CD4-positive, alpha-beta T cell (primary cell): ENCODE data around the gene MED27. TPM values are rescaled to one million over a fixed set of nuclear protein-coding genes. Genes with fewer than 3 reads are reported as not detected.

Experiments
- ATAC-seq: fragments of 200-7000 bp; cut with Tn5 transposase; one replicate; pipeline ENCODE4 v1.10.0; 2022; ENCODE audit warnings: mild to moderate bottlenecking; ENCODE audit not compliant: poor library complexity
- CTCF ChIA-PET: fragments of 350-600 bp; sonication (Branson Sonifier 250); formaldehyde crosslinking; loops from one replicate; lab custom pipeline; 2021; ENCODE audit warnings: antibody characterized with exemption, inconsistent platforms; lab: Charles Lee
- POLR2A ChIA-PET: fragments of 350-600 bp; sonication (Branson Sonifier 250); formaldehyde crosslinking; loops from one replicate; lab custom pipeline; 2021; ENCODE audit warnings: antibody characterized with exemption, inconsistent platforms; lab: Charles Lee
- DNase-seq, 14 experiments: peaks; one replicate each; pipeline ENCODE4 v3.0.0-alpha.2; 2013 to 2020; ENCODE audit warnings: mixed read lengths in 2 of 14
- H3K27ac ChIP-seq, 2 donors: one replicate each; pipeline versions ENCODE4 v1.5.1 to v1.7.0; 2013; ENCODE audit warnings: low read length in 2 of 2, low read depth in 1 of 2, mild to moderate bottlenecking in 1 of 2
- H3K27me3 ChIP-seq, 2 experiments: 1 replicate in 1 of 2; 2 replicates in 1 of 2; pipeline versions ENCODE4 v1.6.1 to v1.7.0; 2013; ENCODE audit warnings: low read length in 2 of 2, control low read depth in 1 of 2, mild to moderate bottlenecking in 1 of 2, moderate library complexity in 1 of 2; ENCODE audit not compliant: insufficient read depth in 2 of 2, control insufficient read depth in 1 of 2
- H3K36me3 ChIP-seq: one replicate; pipeline ENCODE4 v1.6.1; 2013; ENCODE audit warnings: low read length, control low read depth; ENCODE audit not compliant: insufficient read depth
- H3K4me1 ChIP-seq: one replicate; pipeline ENCODE4 v1.6.1; 2013; ENCODE audit warnings: low read length, control low read depth; ENCODE audit not compliant: insufficient read depth
- H3K4me3 ChIP-seq: one replicate; pipeline ENCODE4 v1.5.1; 2013; ENCODE audit warnings: mild to moderate bottlenecking, low read length, moderate library complexity
- H3K9me3 ChIP-seq, 2 experiments: 1 replicate in 1 of 2; 2 replicates in 1 of 2; pipeline versions ENCODE4 v1.6.1 to v1.7.0; 2013; ENCODE audit warnings: low read length in 2 of 2, mild to moderate bottlenecking in 2 of 2, control low read depth in 1 of 2, moderate library complexity in 1 of 2; ENCODE audit not compliant: control insufficient read depth in 1 of 2, insufficient read depth in 1 of 2
- H3K27ac Mint-ChIP-seq: one replicate; pipeline ENCODE4 v1.8.0; 2020; ENCODE audit warnings: mixed read lengths
- H3K27me3 Mint-ChIP-seq: one replicate; pipeline ENCODE4 v1.8.0; 2021; ENCODE audit warnings: mixed read lengths
- H3K36me3 Mint-ChIP-seq: one replicate; pipeline ENCODE4 v1.8.0; 2021; ENCODE audit warnings: low read depth, mixed read lengths
- H3K4me1 Mint-ChIP-seq: one replicate; pipeline ENCODE4 v1.8.0; 2021; ENCODE audit warnings: low read depth, mixed read lengths
- H3K4me3 Mint-ChIP-seq: one replicate; pipeline ENCODE4 v1.8.0; 2020; ENCODE audit warnings: mild to moderate bottlenecking, mixed read lengths
- H3K9me3 Mint-ChIP-seq: one replicate; pipeline ENCODE4 v1.8.0; 2020; ENCODE audit warnings: mixed read lengths
- CTCF ChIP-seq: fragments of 200-600 bp; IDR thresholded peaks from one replicate; pipeline ENCODE4 v1.8.0; 2022; ENCODE audit warnings: antibody characterized with exemption, mild to moderate bottlenecking
- intact Hi-C, 2 experiments: fragments of 100-400 bp; cut with DNase I in 1 of 2; cut with micrococcal nuclease in 1 of 2; formaldehyde crosslinking; loops; one replicate each; pipeline versions ENCODE4 v1.15.1 to v1.9.0; 2023 to 2025; cut with DNase I, micrococcal nuclease
- total RNA-seq, 174 experiments: library from RNA in 2 of 174; stranded (reverse) in 2 of 174; gene quantifications; one replicate each; pipeline ENCODE4 v1.2.3 and lab custom pipeline; 2021 to 2026

MED27 gene
- total RNA-seq, 2 experiments from 2014 or later: 15.0 to 17.4 TPM

DNA sequence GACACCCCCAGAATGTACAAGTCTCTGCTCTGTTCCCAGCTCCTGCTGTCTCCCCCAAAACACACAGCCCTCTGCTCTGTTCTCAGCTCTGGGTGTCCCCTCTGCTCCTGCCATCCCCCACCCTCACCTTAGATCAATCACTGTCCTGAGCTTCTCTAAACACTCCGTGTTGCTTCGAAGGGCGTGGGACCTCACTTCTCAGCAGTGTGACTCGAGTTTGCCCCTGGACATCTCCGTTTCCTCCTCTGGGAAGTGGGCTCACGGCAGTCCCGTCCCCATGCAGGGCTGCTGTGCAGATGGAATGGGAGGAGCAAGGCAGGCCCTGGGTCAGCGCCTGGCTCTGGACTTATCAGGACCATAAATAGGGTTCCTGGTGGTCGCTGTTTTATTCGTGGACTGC is 241.8 kb downstream of the MED27 start:
- ChIA-PET POLR2A (no interaction called here), CTCF (no interaction called here)
- H3K27ac Mint-ChIP-seq: no peak overlapping the region

DNA sequence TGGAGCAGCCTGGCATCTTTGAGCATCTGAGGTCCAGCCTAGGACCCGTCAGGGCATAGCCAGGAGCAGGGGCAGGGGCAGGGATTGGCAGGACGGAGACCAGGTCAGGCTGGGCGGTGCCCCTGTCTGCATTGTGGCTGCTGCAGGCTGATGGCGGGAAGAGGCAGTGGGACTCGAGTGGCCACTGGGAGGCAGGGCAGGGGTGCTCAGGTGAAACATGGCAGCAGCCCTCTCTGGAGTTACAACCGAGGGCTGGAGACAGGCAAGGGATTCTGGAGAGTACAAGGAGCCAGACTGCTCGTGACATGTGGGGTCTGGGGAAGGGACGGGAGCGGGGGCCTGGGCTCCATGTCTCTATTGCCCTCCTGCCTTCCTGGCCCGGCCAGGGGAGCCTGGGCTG is 242.4 kb downstream of the MED27 start:
- ChIA-PET CTCF (no interaction called here), POLR2A (interaction anchor here (0.7 kb wide), 1 partner anchor 130 kb away, joined by 3 read pairs; no protein-coding TSS in a partner anchor)
- intact Hi-C loops: no loop called here
- Mint-ChIP-seq H3K36me3 (no peaks in the 10 kb centered on the region), H3K4me3 (no peak overlapping the region), H3K9me3 (no peaks in the 10 kb centered on the region), H3K4me1 (peaks cover 23% of the 10 kb centered on the region), H3K27ac (no peak overlapping the region), H3K27me3 (peaks cover 4% of the 10 kb centered on the region)
- H3K27me3 ChIP-seq: peaks cover 0 to 8% of the 10 kb centered on the region in 2 experiments
- ATAC-seq: no peak
- DNase-seq: no peak
- H3K9me3 ChIP-seq: peaks cover 13 to 35% of the 10 kb centered on the region in 2 experiments
- H3K27ac ChIP-seq: no peak overlapping the region
- TF ChIP-seq CTCF: no peak
- H3K4me3 ChIP-seq: no peak overlapping the region
- peaks cover 31% of the 10 kb centered on the region for H3K4me1 ChIP-seq
- no peaks in the 10 kb centered on the region for H3K36me3 ChIP-seq

More for the DNA sequence above, 241.8 kb downstream of the MED27 start:
- Mint-ChIP-seq H3K9me3 (no peaks in the 10 kb centered on the region), H3K27me3 (peaks cover 4% of the 10 kb centered on the region), H3K4me1 (peaks cover 18% of the 10 kb centered on the region), H3K36me3 (no peaks in the 10 kb centered on the region), H3K4me3 (no peak overlapping the region)
- DNase-seq (no peak), ATAC-seq (no peak)
- intact Hi-C loops: no loop called here
- peaks cover 13 to 35% of the 10 kb centered on the region in 2 experiments for H3K9me3 ChIP-seq
- no peaks in the 10 kb centered on the region for H3K36me3 ChIP-seq
- H3K27ac ChIP-seq: no peak overlapping the region
- H3K27me3 ChIP-seq: peaks cover 0 to 8% of the 10 kb centered on the region in 2 experiments
- H3K4me3 ChIP-seq: no peak overlapping the region
- no peak for TF ChIP-seq CTCF
- H3K4me1 ChIP-seq: peaks cover 31% of the 10 kb centered on the region

- Mint-ChIP-seq H3K4me3 (no peak overlapping the region), H3K27ac (no peak overlapping the region), H3K4me1 (peaks cover 23% of the 10 kb centered on the region), H3K36me3 (no peaks in the 10 kb centered on the region), H3K27me3 (peaks cover 4% of the 10 kb centered on the region), H3K9me3 (no peaks in the 10 kb centered on the region)
- peaks cover 31% of the 10 kb centered on the region for H3K4me1 ChIP-seq
- ATAC-seq (no peak), DNase-seq (no peak)
- ChIA-PET CTCF (interaction anchor here (0.7 kb wide), 1 partner anchor 559 kb away, joined by 3 read pairs; no protein-coding TSS in a partner anchor), POLR2A (interaction anchor here (0.7 kb wide), 1 partner anchor 131 kb away, joined by 3 read pairs; no protein-coding TSS in a partner anchor)
- no peak overlapping the region for H3K27ac ChIP-seq
- no peak overlapping the region for H3K4me3 ChIP-seq
- peaks cover 0 to 12% of the 10 kb centered on the region in 2 experiments for H3K27me3 ChIP-seq
- H3K36me3 ChIP-seq: no peaks in the 10 kb centered on the region
- H3K9me3 ChIP-seq: peaks cover 13 to 35% of the 10 kb centered on the region in 2 experiments
- no peak for TF ChIP-seq CTCF
- intact Hi-C loops: no loop called here
Measured at GRCh38 chr9:131836607-131837315, 242.9 kb downstream of the MED27 start.
